H9 (cell line): ENCODE measurements around the gene EHF. TPM values are rescaled to one million over a fixed set of nuclear protein-coding genes. Genes with fewer than 3 reads are reported as not detected.

Source experiments
- DNase-seq: peaks from one replicate; pipeline ENCODE4 v3.0.0-alpha.2; 2017
- H2AFZ ChIP-seq: one replicate; pipeline ENCODE4 v1.6.1; 2013; ENCODE audit warnings: mild to moderate bottlenecking, low read length, control low read depth, moderate library complexity
- H2AK5ac ChIP-seq: 2 replicates; pipeline ENCODE4 v1.6.1; 2013; ENCODE audit warnings: low read length, control low read depth, mixed read lengths; ENCODE audit not compliant: insufficient read length
- H2BK120ac ChIP-seq: one replicate; pipeline ENCODE4 v1.6.1; 2013; ENCODE audit warnings: low read depth, mild to moderate bottlenecking, low read length, control low read depth, inconsistent platforms; ENCODE audit not compliant: poor library complexity, severe bottlenecking
- H2BK12ac ChIP-seq: 2 replicates; pipeline ENCODE4 v1.6.1; 2013; ENCODE audit warnings: low read length, control low read depth, mixed read lengths, low read depth; ENCODE audit not compliant: insufficient read length
- H2BK15ac ChIP-seq: 2 replicates; pipeline ENCODE4 v1.6.1; 2013; ENCODE audit warnings: low read depth, low read length, control low read depth
- H2BK20ac ChIP-seq: one replicate; pipeline ENCODE4 v1.6.1; 2013; ENCODE audit warnings: low read depth, mild to moderate bottlenecking, low read length, control low read depth, inconsistent platforms; ENCODE audit not compliant: poor library complexity, severe bottlenecking
- H2BK5ac ChIP-seq: 2 replicates; pipeline ENCODE4 v1.6.1; 2013; ENCODE audit warnings: low read length, control low read depth, mixed read lengths; ENCODE audit not compliant: insufficient read length
- H3K14ac ChIP-seq: 2 replicates; pipeline ENCODE4 v1.6.1; 2013; ENCODE audit warnings: low read length, control low read depth; ENCODE audit not compliant: insufficient read depth
- H3K18ac ChIP-seq: 2 replicates; pipeline ENCODE4 v1.6.1; 2013; ENCODE audit warnings: low read depth, mild to moderate bottlenecking, mixed read lengths, low read length, control low read depth; ENCODE audit not compliant: insufficient read length
- H3K23ac ChIP-seq: 2 replicates; pipeline ENCODE4 v1.6.1; 2013; ENCODE audit warnings: low read length, control low read depth, mixed read lengths, low read depth; ENCODE audit not compliant: insufficient read length
- H3K23me2 ChIP-seq: 2 replicates; pipeline ENCODE4 v1.6.1; 2013; ENCODE audit warnings: low read depth, mild to moderate bottlenecking, mixed read lengths, low read length, control low read depth; ENCODE audit not compliant: insufficient read length, poor library complexity, severe bottlenecking
- H3K27ac ChIP-seq: 2 replicates; pipeline ENCODE4 v1.5.1; 2013; ENCODE audit warnings: low read length, control low read depth, mixed read lengths, low read depth; ENCODE audit not compliant: insufficient read length
- H3K27me3 ChIP-seq: 2 replicates; pipeline ENCODE4 v1.6.1; 2013; ENCODE audit warnings: low read length, control low read depth, inconsistent platforms; ENCODE audit not compliant: insufficient read depth
- H3K4ac ChIP-seq: 2 replicates; pipeline ENCODE4 v1.6.1; 2013; ENCODE audit warnings: low read depth, mild to moderate bottlenecking, control low read depth, inconsistent platforms, low read length, moderate library complexity
- H3K4me1 ChIP-seq: 2 replicates; pipeline ENCODE4 v1.6.1; 2013; ENCODE audit warnings: low read length, control low read depth, inconsistent platforms; ENCODE audit not compliant: insufficient read depth
- H3K4me2 ChIP-seq: 2 replicates; pipeline ENCODE4 v1.6.1; 2013; ENCODE audit warnings: low read length, control low read depth, mixed read lengths; ENCODE audit not compliant: insufficient read length, insufficient read depth
- H3K56ac ChIP-seq: 2 replicates; pipeline ENCODE4 v1.6.1; 2013; ENCODE audit warnings: low read depth, mild to moderate bottlenecking, mixed read lengths, low read length, control low read depth; ENCODE audit not compliant: insufficient read length
- H3K79me1 ChIP-seq: 2 replicates; pipeline ENCODE4 v1.6.1; 2013; ENCODE audit warnings: low read depth, mild to moderate bottlenecking, moderate library complexity, low read length, control low read depth, inconsistent platforms; ENCODE audit not compliant: insufficient read depth, poor library complexity, severe bottlenecking
- H3K79me2 ChIP-seq: 2 replicates; pipeline ENCODE4 v1.6.1; 2013; ENCODE audit warnings: low read length, control low read depth, inconsistent platforms; ENCODE audit not compliant: insufficient read depth
- H3K9ac ChIP-seq: 2 replicates; pipeline ENCODE4 v1.6.1; 2013; ENCODE audit warnings: low read length, control low read depth, mixed read lengths; ENCODE audit not compliant: insufficient read length; ENCODE audit errors: extremely low read depth
- H3K9me3 ChIP-seq: one replicate; pipeline ENCODE4 v1.6.1; 2013; ENCODE audit warnings: low read depth, low read length, inconsistent platforms; ENCODE audit not compliant: control insufficient read depth
- H3T11ph ChIP-seq: one replicate; pipeline ENCODE4 v1.6.1; 2013; ENCODE audit warnings: mild to moderate bottlenecking, low read length, control low read depth, inconsistent platforms
- H4K20me1 ChIP-seq: one replicate; pipeline ENCODE4 v1.6.1; 2013; ENCODE audit not compliant: control insufficient read depth, insufficient read length, insufficient read depth
- H4K5ac ChIP-seq: 2 replicates; pipeline ENCODE4 v1.6.1; 2013; ENCODE audit warnings: low read depth, mild to moderate bottlenecking, mixed read lengths, low read length, control low read depth; ENCODE audit not compliant: insufficient read length
- H4K8ac ChIP-seq: replicated peaks from 2 replicates; pipeline ENCODE4 v1.6.1; 2013; ENCODE audit warnings: low read length, control low read depth, mixed read lengths, low read depth; ENCODE audit not compliant: insufficient read length
- H4K91ac ChIP-seq: 2 replicates; pipeline ENCODE4 v1.6.1; 2013; ENCODE audit warnings: low read depth, mild to moderate bottlenecking, moderate library complexity, mixed read lengths, low read length, control low read depth; ENCODE audit not compliant: insufficient read length
- H3K27ac Mint-ChIP-seq, 3 experiments: 2 replicates in 2 of 3; 3 replicates in 1 of 3; pipeline ENCODE4 v1.8.0; 2020 to 2021; ENCODE audit warnings: mixed read lengths in 3 of 3, mild to moderate bottlenecking in 1 of 3, moderate library complexity in 1 of 3
- H3K27me3 Mint-ChIP-seq: 2 replicates; pipeline ENCODE4 v1.8.0; 2021; ENCODE audit warnings: low read depth, mild to moderate bottlenecking, moderate library complexity, mixed read lengths
- H3K36me3 Mint-ChIP-seq, 3 experiments: 2 replicates in 2 of 3; 3 replicates in 1 of 3; pipeline ENCODE4 v1.8.0; 2020 to 2021; ENCODE audit warnings: low read depth in 3 of 3, mixed read lengths in 3 of 3; ENCODE audit not compliant: insufficient read depth in 1 of 3
- H3K4me1 Mint-ChIP-seq, 2 experiments: 2 replicates each; pipeline ENCODE4 v1.8.0; 2020; ENCODE audit warnings: mixed read lengths in 2 of 2
- H3K4me3 Mint-ChIP-seq, 2 experiments: 2 replicates in 1 of 2; 3 replicates in 1 of 2; pipeline ENCODE4 v1.8.0; 2020 to 2021; ENCODE audit warnings: mild to moderate bottlenecking in 2 of 2, mixed read lengths in 2 of 2, moderate library complexity in 1 of 2
- H3K9me3 Mint-ChIP-seq, 2 experiments: 2 replicates in 1 of 2; 3 replicates in 1 of 2; pipeline ENCODE4 v1.8.0; 2020; ENCODE audit warnings: mild to moderate bottlenecking in 2 of 2, mixed read lengths in 2 of 2, moderate library complexity in 1 of 2
- CTCF ChIP-seq: fragments of 200-600 bp; sonication (generic); conservative IDR thresholded peaks from 3 replicates; pipeline ENCODE4 v1.8.0; 2021; ENCODE audit warnings: antibody characterized with exemption, mild to moderate bottlenecking
- WGBS: extraction: QIAGEN DNeasy Blood & Tissue Kit; methylation state at CpG from one replicate; pipeline ENCODE4 v1.1.7; 2013; ENCODE audit warnings: missing lambda C conversion rate, low lambda C conversion rate, mixed read lengths; ENCODE audit not compliant: insufficient read length; ENCODE audit errors: extremely low coverage; 5-methylcytosine and 5-hydroxymethylcytosine counted together
- total RNA-seq: library from RNA; stranded (reverse); gene quantifications from 2 replicates; pipeline ENCODE4 v1.2.1, GENCODE V29; 2021

The EHF gene
- total RNA-seq, 1 experiment from 2014 or later, result not detected

- Histone ChIP-seq H2AK5ac (no peak overlapping the region), H2BK5ac (no peak overlapping the region), H3K9ac (no peak overlapping the region), H3K4me1 (peaks cover 4% of the 10 kb centered on the region; the same call in 1 of the 2 replicates), H3K27ac (no peak overlapping the region), H4K5ac (no peak overlapping the region), H3K4ac (no peak overlapping the region), H2BK20ac (no peak overlapping the region), H3K56ac (no peak overlapping the region), H3K23ac (no peak overlapping the region), H3K23me2 (no peaks in the 10 kb centered on the region), H4K8ac (no peak overlapping the region), H3K9me3 (no peaks in the 10 kb centered on the region), H3K79me2 (no peaks in the 10 kb centered on the region), H2BK12ac (no peak overlapping the region), H3K27me3 (no peaks in the 10 kb centered on the region), H3T11ph (no peak overlapping the region), H2BK15ac (no peak overlapping the region), H3K14ac (no peak overlapping the region), H2BK120ac (no peak overlapping the region), H3K18ac (no peak overlapping the region), H4K91ac (no peak overlapping the region), H3K79me1 (no peaks in the 10 kb centered on the region), H4K20me1 (no peaks in the 10 kb centered on the region), H3K4me2 (no peak overlapping the region), H2AFZ (no peak overlapping the region)
- Mint-ChIP-seq H3K36me3 (no peaks in the 10 kb centered on the region), H3K4me3 (no peak overlapping the region), H3K27ac (no peak overlapping the region), H3K9me3 (no peaks in the 10 kb centered on the region), H3K4me1 (peaks cover 29 to 34% of the 10 kb centered on the region in 2 experiments), H3K27me3 (no peaks in the 10 kb centered on the region)
- DNase-seq, result no peak
- no CpG with 5 or more reads among the region's 1 CpG for WGBS
- no peak for TF ChIP-seq CTCF
These were observed 62.5 kb downstream of the EHF start for GRCh38 chr11:34683396-34683795.
